CD4-positive, alpha-beta T cell treated with Interleukin-17A for 1 hour (primary cell): Measurements from ENCODE around the gene GTF3C1.
"Not testable (repeated sequence)": the region's sequence is repeated elsewhere in the genome, so short reads cannot be mapped to it uniquely, and the experiment has no call there.

Experiments
- DNase-seq: peaks from one replicate; pipeline ENCODE4 v3.0.0-alpha.2; 2020

The GTF3C1 gene

DNA sequence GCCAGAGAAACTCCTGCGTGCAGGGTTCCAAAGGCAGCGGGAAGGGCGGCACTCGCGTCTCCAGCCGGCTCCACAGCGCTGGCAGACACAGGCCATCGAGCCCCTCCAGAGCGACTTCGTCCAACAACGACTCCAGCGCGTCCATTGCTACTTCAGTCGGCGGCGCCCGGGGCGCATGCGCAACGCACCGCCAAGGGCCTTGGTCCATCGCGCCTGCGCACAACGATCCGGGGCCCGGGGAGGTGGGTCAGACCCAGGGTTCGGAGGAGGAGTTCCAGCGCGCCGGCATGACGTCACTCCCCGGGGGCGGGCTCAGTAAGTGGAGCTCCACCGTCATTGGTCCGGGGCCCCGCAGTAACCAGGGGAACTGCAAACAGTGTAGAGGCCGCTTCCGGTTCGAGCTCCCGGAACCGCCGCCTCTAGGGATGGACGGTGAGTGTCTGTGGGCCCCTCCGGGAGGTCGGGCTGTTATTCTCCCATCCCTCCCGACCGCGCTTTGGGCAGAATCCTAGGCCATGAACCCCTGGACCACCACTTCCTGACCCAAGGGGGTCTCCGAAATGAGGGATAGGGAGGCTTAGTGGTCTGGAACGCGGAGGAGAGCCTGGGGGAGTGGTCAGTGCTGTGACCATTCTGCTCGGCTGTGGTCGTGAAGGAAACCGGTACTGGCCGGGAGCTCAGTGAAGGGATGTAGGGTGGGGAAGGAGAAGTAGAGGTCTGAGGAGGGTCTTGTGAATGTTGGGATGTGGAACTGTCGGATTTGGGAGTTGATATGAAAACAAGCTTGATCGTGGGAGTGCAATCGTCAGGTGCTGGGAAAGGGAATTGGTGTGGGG is at the start of gene GTF3C1, which contains the start of gene KATNIP:
Gene GTF3C1 (minus strand): TSS at position 168 of the 836 bp plus-strand sequence. CDS start 23 bp downstream, at position 145.
Gene KATNIP (plus strand): TSS at position 399 of the 836 bp plus-strand sequence. CDS start 27 bp downstream, at position 426.
- DNase-seq, result peak; percentile 100

GRCh38 chr16:27598931-27599565 is 49.3 kb upstream of the GTF3C1 start:
- DNase-seq, result no peak

DNA sequence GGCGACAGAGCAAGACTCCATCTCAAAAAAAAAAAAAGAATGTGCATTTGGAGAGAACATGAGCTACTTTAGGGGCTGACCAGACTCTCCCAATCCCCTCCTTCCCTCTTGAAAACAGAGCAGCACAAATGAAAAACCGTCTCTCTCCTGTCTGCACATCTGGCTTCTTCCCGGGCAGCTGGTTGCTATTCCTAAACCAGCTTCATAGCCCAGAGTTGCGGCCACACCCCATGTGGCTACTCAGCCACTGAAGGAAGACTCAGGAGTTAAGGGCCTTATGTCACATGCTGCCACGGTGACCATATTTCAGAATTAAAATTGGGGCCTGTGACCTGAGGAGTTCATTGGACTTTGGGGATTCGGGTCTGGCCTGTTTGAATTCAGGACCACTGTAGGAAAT is 48.5 kb upstream of the GTF3C1 start:
- no peak for DNase-seq

DNA sequence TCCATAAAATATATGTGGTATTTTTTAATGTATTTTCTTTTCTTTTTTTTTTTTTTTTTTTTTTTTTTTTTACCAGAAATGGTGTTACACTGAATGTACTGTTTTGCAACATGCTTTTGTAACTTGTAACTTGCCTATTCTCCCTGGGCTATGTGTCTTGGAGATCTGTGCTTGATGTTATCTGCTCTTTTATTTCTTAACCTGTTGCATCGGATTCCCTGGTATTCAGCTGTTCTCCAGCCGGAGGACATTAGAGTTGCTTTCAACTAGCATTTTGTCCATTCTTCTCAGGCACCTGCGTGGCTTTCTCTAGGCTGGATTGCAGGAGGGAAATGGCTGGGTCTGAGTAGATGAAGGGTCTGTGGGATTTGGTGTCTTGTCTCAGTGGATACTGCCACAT is 47.6 kb upstream of the GTF3C1 start:
- DNase-seq, result no peak

GRCh38 chr16:27596411-27596810 is 46.7 kb upstream of the GTF3C1 start:
- no peak for DNase-seq

GRCh38 chr16:27595993-27596392 is 46.3 kb upstream of the GTF3C1 start:
- no peak for DNase-seq

- DNase-seq, result no peak
These were observed 45.8 kb upstream of the GTF3C1 start for GRCh38 chr16:27595475-27595874.

- no peak for DNase-seq
These were observed 42.1 kb upstream of the GTF3C1 start for GRCh38 chr16:27591837-27592236.

DNA sequence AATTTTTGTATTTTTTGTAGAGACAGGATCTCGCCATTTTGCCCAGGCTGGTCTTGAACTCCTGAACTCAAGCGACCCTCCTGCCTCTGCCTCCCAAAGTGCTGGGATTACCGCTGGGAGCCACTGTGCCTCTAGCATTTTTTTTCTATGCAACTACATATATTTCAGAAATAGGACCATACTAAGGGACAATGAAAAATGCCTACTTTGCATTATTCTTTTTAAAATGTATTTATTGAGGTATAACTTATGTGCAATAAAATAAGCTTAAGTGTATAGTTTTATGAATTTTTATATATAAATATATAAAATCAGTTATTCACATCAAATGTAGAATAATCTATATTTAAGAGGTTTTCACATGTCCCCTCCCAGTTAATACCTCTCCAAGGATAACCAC is 38.3 kb upstream of the GTF3C1 start:
- DNase-seq, result no peak

DNA sequence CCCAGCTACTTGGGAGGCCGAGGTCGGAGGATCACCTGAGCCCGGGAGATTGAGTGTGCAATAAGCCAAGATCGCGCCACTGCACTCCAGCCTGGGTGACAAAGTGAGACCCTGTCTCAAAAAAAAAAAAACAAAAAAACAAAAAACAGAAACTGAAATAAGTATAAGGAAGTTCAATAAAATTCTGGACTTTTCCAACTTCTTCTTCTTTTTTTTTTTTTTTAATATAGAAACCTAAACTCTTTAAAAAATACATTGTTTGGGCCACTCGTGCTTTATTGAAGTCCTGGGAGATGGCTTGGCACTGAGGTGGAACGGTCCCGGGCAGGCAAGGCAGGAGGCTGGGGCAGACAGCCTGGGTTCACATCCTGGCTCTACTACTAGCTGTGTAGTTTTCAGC is 37.0 kb upstream of the GTF3C1 start:
- DNase-seq, result no peak

- no peak for DNase-seq
These were observed 35.5 kb upstream of the GTF3C1 start for GRCh38 chr16:27585200-27585599.

GRCh38 chr16:27583634-27584033 is 33.9 kb upstream of the GTF3C1 start:
- DNase-seq, result no peak

- no peak for DNase-seq
These were observed 33.2 kb upstream of the GTF3C1 start for GRCh38 chr16:27582883-27583282.

- DNase-seq, result no peak
These were observed 29.6 kb upstream of the GTF3C1 start for GRCh38 chr16:27579087-27579980.

DNA sequence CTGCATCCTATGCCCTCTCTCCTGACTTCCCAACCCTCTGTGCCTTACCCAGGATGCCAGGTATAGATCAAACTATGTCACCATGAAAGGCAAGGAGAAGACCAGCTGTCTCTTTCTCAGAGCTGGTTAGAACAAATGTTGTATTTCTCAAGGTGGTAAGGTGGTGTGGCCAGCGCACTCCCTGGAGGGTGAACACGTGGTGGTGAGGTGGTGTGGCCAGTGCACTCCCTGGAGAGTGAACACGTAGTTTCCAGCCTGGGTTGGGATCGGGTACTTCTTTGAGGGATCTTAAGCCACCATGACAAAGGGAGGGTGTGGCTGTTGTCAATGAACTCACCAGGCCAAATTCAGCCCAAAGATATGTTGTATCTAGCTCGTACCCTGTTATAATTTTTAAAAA is 27.0 kb upstream of the GTF3C1 start:
- DNase-seq, result no peak

GRCh38 chr16:27572711-27573110 is 23.0 kb upstream of the GTF3C1 start:
- DNase-seq, result no peak

- no peak for DNase-seq
These were observed 22.0 kb upstream of the GTF3C1 start for GRCh38 chr16:27571433-27572326.

- not testable (repeated sequence) for DNase-seq
These were observed 21.3 kb upstream of the GTF3C1 start for GRCh38 chr16:27570986-27571385.

GRCh38 chr16:27568077-27568476 is 18.4 kb upstream of the GTF3C1 start:
- DNase-seq, result no peak

GRCh38 chr16:27566417-27566816 is 16.7 kb upstream of the GTF3C1 start:
- DNase-seq, result no peak

GRCh38 chr16:27564224-27564623 is 14.5 kb upstream of the GTF3C1 start:
- no peak for DNase-seq

GRCh38 chr16:27561216-27561615 is 11.5 kb upstream of the GTF3C1 start:
- DNase-seq, result no peak
